ENCODE data around the gene MYO3B. TPM values are rescaled to one million over a fixed set of nuclear protein-coding genes. Genes with fewer than 3 reads are reported as not detected.

MYO3B gene
- total RNA-seq, 1 donor from 2014 or later = 27.3 TPM

DNA sequence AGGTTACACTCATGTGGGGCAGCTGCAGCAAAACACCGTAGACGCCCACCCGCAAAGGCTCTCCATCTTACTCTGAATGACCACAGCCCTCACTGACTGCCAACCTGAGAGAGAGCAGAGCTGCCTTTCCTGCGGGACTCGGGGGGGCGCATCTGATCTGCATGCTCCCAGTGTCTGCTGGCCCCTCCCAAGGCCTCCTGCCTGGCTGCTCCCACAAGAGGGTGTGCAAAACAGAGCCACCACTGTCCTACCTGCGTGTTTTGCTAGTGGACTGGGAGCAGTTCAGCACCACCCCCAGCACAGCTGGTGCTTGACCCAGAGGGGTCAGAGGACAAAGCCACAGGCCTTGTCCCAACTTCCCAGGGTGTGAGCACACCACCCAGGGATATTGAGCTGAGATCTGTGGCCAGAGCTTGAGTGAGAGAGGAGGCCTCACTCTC lies 76.4 kb downstream of the MYO3B start:
- H3K4me2 ChIP-seq = no peak overlapping the region
- Mint-ChIP-seq H3K9me3 (peaks cover 8% of the 10 kb centered on the region), H3K27me3 (ENCODE audit: insufficient read depth, low read depth) (peaks cover 4% of the 10 kb centered on the region), H3K4me3 (no peak overlapping the region), H3K36me3 (no peaks in the 10 kb centered on the region), H3K27ac (no peak overlapping the region), H3K4me1 (no peaks in the 10 kb centered on the region)
- no peak overlapping the region for H3K4me3 ChIP-seq
- H3K9me3 ChIP-seq (ENCODE audit: low read depth) = no peaks in the 10 kb centered on the region
- no peaks in the 10 kb centered on the region for H3K27me3 ChIP-seq
- no peak for DNase-seq (ENCODE audit: low spot score)
- TF ChIP-seq EZH2phosphoT487 (IDR thresholded peaks at IDR 0.05) (no peak), EZH2 (IDR thresholded peaks at IDR 0.05) (no peak)
- TF ChIP-seq, protein P1, sequence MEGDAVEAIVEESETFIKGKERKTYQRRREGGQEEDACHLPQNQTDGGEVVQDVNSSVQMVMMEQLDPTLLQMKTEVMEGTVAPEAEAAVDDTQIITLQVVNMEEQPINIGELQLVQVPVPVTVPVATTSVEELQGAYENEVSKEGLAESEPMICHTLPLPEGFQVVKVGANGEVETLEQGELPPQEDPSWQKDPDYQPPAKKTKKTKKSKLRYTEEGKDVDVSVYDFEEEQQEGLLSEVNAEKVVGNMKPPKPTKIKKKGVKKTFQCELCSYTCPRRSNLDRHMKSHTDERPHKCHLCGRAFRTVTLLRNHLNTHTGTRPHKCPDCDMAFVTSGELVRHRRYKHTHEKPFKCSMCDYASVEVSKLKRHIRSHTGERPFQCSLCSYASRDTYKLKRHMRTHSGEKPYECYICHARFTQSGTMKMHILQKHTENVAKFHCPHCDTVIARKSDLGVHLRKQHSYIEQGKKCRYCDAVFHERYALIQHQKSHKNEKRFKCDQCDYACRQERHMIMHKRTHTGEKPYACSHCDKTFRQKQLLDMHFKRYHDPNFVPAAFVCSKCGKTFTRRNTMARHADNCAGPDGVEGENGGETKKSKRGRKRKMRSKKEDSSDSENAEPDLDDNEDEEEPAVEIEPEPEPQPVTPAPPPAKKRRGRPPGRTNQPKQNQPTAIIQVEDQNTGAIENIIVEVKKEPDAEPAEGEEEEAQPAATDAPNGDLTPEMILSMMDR (IDR thresholded peaks at IDR 0.05) = no peak
- H3K79me2 ChIP-seq (ENCODE audit: low read depth) = no peaks in the 10 kb centered on the region
- H3K36me3 ChIP-seq = no peaks in the 10 kb centered on the region
- H2AFZ ChIP-seq (replicated peaks) = no peak overlapping the region
- H4K20me1 ChIP-seq (ENCODE audit: low read depth) = no peaks in the 10 kb centered on the region
- no peak overlapping the region for H3K27ac ChIP-seq
- H3F3A ChIP-seq (ENCODE audit: low read depth) = no peaks in the 10 kb centered on the region
- H3K9ac ChIP-seq = no peak overlapping the region
- no peaks in the 10 kb centered on the region for H3K4me1 ChIP-seq

DNA sequence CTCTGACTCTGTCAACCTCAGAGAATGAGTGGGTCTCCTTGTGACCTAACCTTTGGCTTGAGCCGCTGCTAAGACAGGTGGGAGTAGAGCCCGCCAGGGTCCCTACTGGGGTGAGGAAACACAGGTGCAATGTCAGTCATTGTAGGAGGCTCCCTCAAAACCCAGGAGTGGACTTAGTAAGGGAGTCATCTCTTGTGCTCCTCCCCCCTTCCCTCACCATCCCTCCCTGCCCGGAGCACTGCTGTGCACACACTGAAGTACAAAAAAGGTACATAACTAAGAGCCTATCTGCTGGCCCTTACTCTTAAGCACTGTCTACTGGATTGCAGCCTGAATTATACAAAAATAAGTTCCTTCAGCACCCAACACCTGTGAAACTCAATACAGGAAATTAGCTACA lies 77.2 kb downstream of the MYO3B start:
- Histone ChIP-seq H3K36me3 (no peaks in the 10 kb centered on the region), H3K4me3 (no peak overlapping the region), H3F3A (ENCODE audit: low read depth) (no peaks in the 10 kb centered on the region), H3K27ac (no peak overlapping the region), H3K4me2 (no peak overlapping the region), H4K20me1 (ENCODE audit: low read depth) (no peaks in the 10 kb centered on the region), H2AFZ (replicated peaks) (no peak overlapping the region), H3K9me3 (ENCODE audit: low read depth) (no peaks in the 10 kb centered on the region), H3K79me2 (ENCODE audit: low read depth) (no peaks in the 10 kb centered on the region), H3K27me3 (no peaks in the 10 kb centered on the region), H3K4me1 (no peaks in the 10 kb centered on the region), H3K9ac (no peak overlapping the region)
- TF ChIP-seq, protein P1 (IDR thresholded peaks at IDR 0.05) = no peak
- TF ChIP-seq EZH2 (IDR thresholded peaks at IDR 0.05) = no peak
- no peak for TF ChIP-seq EZH2phosphoT487 (IDR thresholded peaks at IDR 0.05)
- no peak for DNase-seq (ENCODE audit: low spot score)
- H3K9me3 Mint-ChIP-seq = peaks cover 5% of the 10 kb centered on the region
- H3K27me3 Mint-ChIP-seq (ENCODE audit: insufficient read depth, low read depth) = peaks cover 4% of the 10 kb centered on the region
- H3K27ac Mint-ChIP-seq = no peak overlapping the region
- H3K36me3 Mint-ChIP-seq = no peaks in the 10 kb centered on the region
- no peak overlapping the region for H3K4me3 Mint-ChIP-seq
- H3K4me1 Mint-ChIP-seq = no peaks in the 10 kb centered on the region

DNA sequence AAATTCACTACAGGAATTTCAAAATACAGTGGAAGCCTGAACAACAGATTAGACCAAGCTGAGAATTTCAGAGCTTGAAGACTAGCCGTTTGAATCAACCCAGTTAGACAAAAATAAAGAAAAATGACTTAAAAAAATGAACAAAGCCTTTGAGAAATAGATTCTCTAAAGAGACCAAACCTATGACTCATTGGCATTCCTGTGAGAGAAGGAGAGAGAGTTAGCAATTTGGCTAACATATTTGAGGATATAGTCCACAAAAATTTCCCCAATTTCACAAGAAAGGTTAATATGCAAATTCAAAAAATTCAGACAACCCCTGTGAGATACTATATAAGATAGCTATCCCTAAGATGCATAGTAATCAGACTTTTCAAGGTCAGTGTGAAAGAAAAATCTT lies 78.0 kb downstream of the MYO3B start:
- H3K36me3 ChIP-seq = no peaks in the 10 kb centered on the region

More for the DNA sequence above, 78.0 kb downstream of the MYO3B start:
- Histone ChIP-seq H3K4me3 (no peak overlapping the region), H3K27ac (no peak overlapping the region), H3K9me3 (ENCODE audit: low read depth) (no peaks in the 10 kb centered on the region), H3K4me2 (no peak overlapping the region), H2AFZ (replicated peaks) (no peak overlapping the region), H3F3A (ENCODE audit: low read depth) (no peaks in the 10 kb centered on the region), H3K27me3 (no peaks in the 10 kb centered on the region), H4K20me1 (ENCODE audit: low read depth) (no peaks in the 10 kb centered on the region), H3K79me2 (ENCODE audit: low read depth) (no peaks in the 10 kb centered on the region), H3K9ac (no peak overlapping the region), H3K4me1 (no peaks in the 10 kb centered on the region)
- Mint-ChIP-seq H3K36me3 (no peaks in the 10 kb centered on the region), H3K9me3 (peaks cover 12% of the 10 kb centered on the region), H3K27me3 (ENCODE audit: insufficient read depth, low read depth) (peaks cover 6% of the 10 kb centered on the region), H3K27ac (no peak overlapping the region), H3K4me3 (no peak overlapping the region), H3K4me1 (no peaks in the 10 kb centered on the region)
- TF ChIP-seq, protein P1 (IDR thresholded peaks at IDR 0.05) = no peak
- TF ChIP-seq EZH2 (IDR thresholded peaks at IDR 0.05) (no peak), EZH2phosphoT487 (IDR thresholded peaks at IDR 0.05) (no peak)
- DNase-seq (ENCODE audit: low spot score) = no peak
